Activated CD4-positive, alpha-beta T cell treated with anti-CD3 and anti-CD28 coated beads, Interleukin-2, amount 50 U/mL, for 16 hours (primary cell): ENCODE data around the gene IKBKG.
A peak's percentile ranks its signal among the peaks of the same experiment; 100 is the strongest.
"Not testable (repeated sequence)": the region's sequence is repeated elsewhere in the genome, so short reads cannot be mapped to it uniquely, and the experiment has no call there.

Experiments
- DNase-seq: peaks from one replicate; pipeline ENCODE4 v3.0.0-alpha.2; 2020

Gene IKBKG

GRCh38 chrX:154560326-154560725 is 12.9 kb downstream of the IKBKG start:
- not testable (repeated sequence) for DNase-seq

- not testable (repeated sequence) for DNase-seq
Observed at GRCh38 chrX:154562295-154562694, 14.9 kb downstream of the IKBKG start.

- DNase-seq = not testable (repeated sequence)
Observed at GRCh38 chrX:154570361-154570760, 22.9 kb downstream of the IKBKG start.

- DNase-seq = not testable (repeated sequence)
Observed at GRCh38 chrX:154573061-154573460, 25.6 kb downstream of the IKBKG start.

GRCh38 chrX:154575076-154575475 is 27.7 kb downstream of the IKBKG start:
- not testable (repeated sequence) for DNase-seq

GRCh38 chrX:154582994-154583393 is 35.6 kb downstream of the IKBKG start:
- not testable (repeated sequence) for DNase-seq

- DNase-seq = not testable (repeated sequence)
Observed at GRCh38 chrX:154584585-154585183, 37.3 kb downstream of the IKBKG start, which contains the start of gene CTAG1A. Gene CTAG1A (plus strand): TSS chrX:154585133. CDS start chrX:154585207, 74 bp downstream.

- not testable (repeated sequence) for DNase-seq
Observed at GRCh38 chrX:154590415-154590814, 43.0 kb downstream of the IKBKG start.

- DNase-seq = no peak
Observed at GRCh38 chrX:154592505-154592904, 45.1 kb downstream of the IKBKG start.

- DNase-seq = no peak
Observed at GRCh38 chrX:154593201-154593600, 45.8 kb downstream of the IKBKG start.

GRCh38 chrX:154594491-154594890 is 47.1 kb downstream of the IKBKG start:
- no peak for DNase-seq

- DNase-seq = no peak
Observed at GRCh38 chrX:154595559-154596249, 48.3 kb downstream of the IKBKG start.

GRCh38 chrX:154596290-154596929 is 49.0 kb downstream of the IKBKG start:
- peak; percentile 5 for DNase-seq

GRCh38 chrX:154597221-154597620 is 49.8 kb downstream of the IKBKG start:
- DNase-seq = no peak

GRCh38 chrX:154598656-154599055 is 51.2 kb downstream of the IKBKG start:
- DNase-seq = no peak

- no peak for DNase-seq
Observed at GRCh38 chrX:154599531-154599930, 52.1 kb downstream of the IKBKG start.

- no peak for DNase-seq
Observed at GRCh38 chrX:154600759-154601374, 53.4 kb downstream of the IKBKG start.

- DNase-seq = no peak
Observed at GRCh38 chrX:154602226-154602625, 54.8 kb downstream of the IKBKG start.

GRCh38 chrX:154602766-154603437 is 55.5 kb downstream of the IKBKG start:
- DNase-seq = no peak

- no peak for DNase-seq
Observed at GRCh38 chrX:154603438-154604430, 56.3 kb downstream of the IKBKG start.

- DNase-seq = no peak
Observed at GRCh38 chrX:154605566-154605965, 58.1 kb downstream of the IKBKG start.

GRCh38 chrX:154607370-154607769 is 60.0 kb downstream of the IKBKG start:
- no peak for DNase-seq
